Uterus (tissue), 4 donors: Measurements from ENCODE around the gene MST1R. TPM values are rescaled to one million over a fixed set of nuclear protein-coding genes. Genes with fewer than 3 reads are reported as not detected.

ENCODE experiments used
- DNase-seq, 2 donors: peaks; one replicate each; pipeline ENCODE4 v3.0.0-alpha.2; 2019 to 2020
- H3K27ac ChIP-seq, 2 donors: fragments of 200-600 bp; sonication (generic); 1 replicate in 1 of 2; 2 replicates in 1 of 2; pipeline ENCODE4 v1.5.1; 2016 to 2018
- H3K27me3 ChIP-seq, 2 donors: fragments of 200-600 bp; sonication (generic); one replicate each; pipeline ENCODE4 v1.5.1; 2018 to 2019; ENCODE audit warnings: control low read depth in 1 of 2
- H3K36me3 ChIP-seq, 2 donors: fragments of 200-600 bp; sonication (generic); one replicate each; pipeline ENCODE4 v1.5.1; 2019; ENCODE audit warnings: control low read depth in 1 of 2
- H3K4me1 ChIP-seq, 2 donors: fragments of 200-600 bp; sonication (generic); one replicate each; pipeline ENCODE4 v1.5.1; 2018 to 2019; ENCODE audit warnings: control low read depth in 1 of 2
- H3K4me3 ChIP-seq, 2 donors: fragments of 200-600 bp; sonication (generic); 1 replicate in 1 of 2; 2 replicates in 1 of 2; pipeline ENCODE4 v1.5.1; 2018 to 2019; ENCODE audit warnings: mild to moderate bottlenecking in 1 of 2
- H3K9me3 ChIP-seq, 2 donors: fragments of 200-600 bp; sonication (generic); one replicate each; pipeline ENCODE4 v1.5.1; 2019; ENCODE audit warnings: control low read depth in 1 of 2
- CTCF ChIP-seq, 4 experiments: fragments of 200-600 bp in 2 of 4; fragments of 450-650 bp in 2 of 4; sonication (generic) in 2 of 4; IDR thresholded peaks; one replicate each; pipeline ENCODE4 v1.5.1; 2016 to 2019; ENCODE audit warnings: antibody characterized with exemption in 4 of 4, mild to moderate bottlenecking in 2 of 4, moderate library complexity in 1 of 4
- POLR2A ChIP-seq, 2 donors: fragments of 450-650 bp; IDR thresholded peaks; one replicate each; pipeline ENCODE4 v1.6.1; 2016; ENCODE audit warnings: antibody characterized with exemption in 2 of 2, mild to moderate bottlenecking in 1 of 2, moderate library complexity in 1 of 2
- intact Hi-C: fragments of 100-400 bp; cut with DNase I; formaldehyde crosslinking; loops from one replicate; pipeline ENCODE4 v1.15.1; 2023; ENCODE audit warnings: low total_unique reads
- total RNA-seq, 4 donors: library from RNA; depleted of rRNA in 3 of 4; stranded (reverse); fragments of >200 nt in 3 of 4; gene quantifications; one replicate each; pipeline versions ENCODE4 v1.1.0 to v1.2.4, GENCODE V29; 2014 to 2023
- donor health status: DM: yes; HTN: yes; CAD: no.

The MST1R gene
- total RNA-seq, 4 donors from 2014 or later, result under 0.01 to 4.9 (median 1.5) TPM

GRCh38 chr3:49878686-49879085, 25.0 kb downstream of the MST1R start:
- DNase-seq, result no peak
- Histone ChIP-seq H3K4me1 (no peaks in the 10 kb centered on the region), H3K9me3 (no peaks in the 10 kb centered on the region), H3K36me3 (no peaks in the 10 kb centered on the region), H3K4me3 (no peak overlapping the region), H3K27ac (no peak overlapping the region), H3K27me3 (no peaks in the 10 kb centered on the region)
- no peak for TF ChIP-seq POLR2A (IDR thresholded peaks at IDR 0.05)
- no peak for TF ChIP-seq CTCF (IDR thresholded peaks at IDR 0.05)
- intact Hi-C loops, result no loop called here

GRCh38 chr3:49877716-49878115, 26.0 kb downstream of the MST1R start:
- Histone ChIP-seq H3K27me3 (no peaks in the 10 kb centered on the region), H3K27ac (no peak overlapping the region), H3K9me3 (no peaks in the 10 kb centered on the region), H3K36me3 (no peaks in the 10 kb centered on the region), H3K4me3 (no peak overlapping the region), H3K4me1 (no peaks in the 10 kb centered on the region)
- no peak for DNase-seq
- intact Hi-C loops, result no loop called here
- no peak for TF ChIP-seq CTCF (IDR thresholded peaks at IDR 0.05)
- no peak for TF ChIP-seq POLR2A (IDR thresholded peaks at IDR 0.05)

GRCh38 chr3:49876567-49876966, 27.1 kb downstream of the MST1R start:
- Histone ChIP-seq H3K27me3 (no peaks in the 10 kb centered on the region), H3K9me3 (no peaks in the 10 kb centered on the region), H3K36me3 (no peaks in the 10 kb centered on the region), H3K4me1 (no peaks in the 10 kb centered on the region), H3K27ac (no peak overlapping the region), H3K4me3 (no peak overlapping the region)
- no peak for TF ChIP-seq POLR2A (IDR thresholded peaks at IDR 0.05)
- DNase-seq, result no peak
- intact Hi-C loops, result no loop called here

- no peak for DNase-seq
- Histone ChIP-seq H3K27me3 (peaks cover 5 to 14% of the 10 kb centered on the region in 2 donors), H3K4me3 (no peak overlapping the region), H3K4me1 (peaks cover 0 to 10% of the 10 kb centered on the region in 2 donors), H3K27ac (no peak overlapping the region), H3K9me3 (no peaks in the 10 kb centered on the region), H3K36me3 (no peaks in the 10 kb centered on the region)
- no peak for TF ChIP-seq CTCF (IDR thresholded peaks at IDR 0.05)
- TF ChIP-seq POLR2A (IDR thresholded peaks at IDR 0.05), result no peak
- intact Hi-C loops, result no loop called here
Measured at GRCh38 chr3:49873623-49874022, 30.1 kb downstream of the MST1R start.

GRCh38 chr3:49872801-49873281, 30.8 kb downstream of the MST1R start:
- Histone ChIP-seq H3K36me3 (no peaks in the 10 kb centered on the region), H3K9me3 (no peaks in the 10 kb centered on the region), H3K4me1 (peaks cover 0 to 10% of the 10 kb centered on the region in 2 donors), H3K27ac (no peak overlapping the region), H3K4me3 (no peak overlapping the region), H3K27me3 (peaks cover 6 to 16% of the 10 kb centered on the region in 2 donors)
- TF ChIP-seq POLR2A (IDR thresholded peaks at IDR 0.05) (no peak), CTCF (IDR thresholded peaks at IDR 0.05) (no peak)
- intact Hi-C loops, result no loop called here
- no peak for DNase-seq
